Measurements from ENCODE around the gene BMPR1B.
"Not testable (repeated sequence)": the region's sequence is repeated elsewhere in the genome, so short reads cannot be mapped to it uniquely, and the experiment has no call there.

BMPR1B gene

DNA sequence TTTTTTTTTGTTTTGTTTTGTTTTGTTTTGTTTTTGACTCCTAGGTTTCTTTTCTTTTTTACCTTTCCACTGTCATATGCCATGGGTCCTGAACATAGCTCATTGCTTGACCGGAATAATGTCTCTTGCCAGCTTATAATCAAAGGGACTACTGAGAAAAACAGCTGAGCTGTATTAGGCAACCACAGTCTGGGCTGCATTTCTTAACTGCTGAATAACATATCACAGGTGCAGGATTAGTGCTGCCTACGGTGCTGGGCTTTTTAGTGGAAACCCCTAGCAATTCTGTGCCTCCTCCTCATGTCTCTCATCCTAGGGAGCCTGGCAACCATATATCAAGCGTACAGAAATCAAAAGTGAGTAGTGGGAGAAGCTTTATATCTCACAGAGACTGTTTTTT lies 333.5 kb downstream of the BMPR1B start:
- DNase-seq (ENCODE audit: low read depth), result no peak

- DNase-seq (ENCODE audit: low read depth), result no peak
Measured at GRCh38 chr4:95092766-95093165, 335.0 kb downstream of the BMPR1B start.

- no peak for DNase-seq (ENCODE audit: low read depth)
Measured at GRCh38 chr4:95093460-95093859, 335.7 kb downstream of the BMPR1B start.

DNA sequence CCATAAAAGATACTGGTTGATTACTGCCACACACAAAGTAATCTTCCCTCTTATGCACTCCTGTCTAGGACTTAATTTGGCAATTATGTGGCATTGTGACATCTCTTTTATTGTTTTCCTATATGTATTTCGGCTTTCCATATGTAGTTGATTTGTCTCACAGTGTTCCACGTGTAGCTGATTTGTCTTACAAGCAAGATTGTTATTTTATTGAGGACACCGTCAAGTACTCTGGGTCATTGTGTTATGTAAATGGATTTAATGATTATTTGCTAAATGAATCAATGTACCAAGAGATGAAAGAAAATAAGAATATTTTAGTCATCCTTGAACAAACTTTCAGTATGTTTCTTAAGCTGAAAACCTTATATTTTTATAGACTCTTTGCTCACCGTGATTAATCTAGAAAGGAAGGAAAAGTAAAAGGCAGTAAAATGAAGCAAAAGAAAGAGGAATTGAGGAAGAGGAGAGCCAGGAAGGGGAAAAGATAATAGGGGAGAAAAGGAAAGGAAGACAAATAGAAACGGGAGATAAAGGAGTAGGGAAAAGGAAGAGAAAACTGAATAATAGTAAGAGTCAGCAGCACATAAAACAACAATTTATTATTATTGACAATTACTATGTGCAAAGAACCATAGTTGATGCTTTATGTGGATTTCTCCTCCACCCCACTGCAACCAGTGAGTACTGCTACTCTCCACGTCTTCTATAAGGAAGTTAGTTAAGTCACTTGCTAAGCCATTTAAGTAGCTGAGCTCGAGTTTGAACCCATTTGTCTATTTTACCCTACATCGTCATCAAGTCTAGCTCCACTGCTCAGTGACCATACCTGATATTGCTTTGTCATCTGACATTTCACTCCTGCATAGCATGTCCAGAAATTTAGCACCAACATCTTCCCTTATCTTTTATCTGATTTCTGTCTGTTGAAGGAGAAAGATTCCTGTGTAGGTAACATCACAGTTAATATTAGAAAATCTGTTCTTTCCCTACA lies 336.5 kb downstream of the BMPR1B start:
- no peak for DNase-seq (ENCODE audit: low read depth)

DNA sequence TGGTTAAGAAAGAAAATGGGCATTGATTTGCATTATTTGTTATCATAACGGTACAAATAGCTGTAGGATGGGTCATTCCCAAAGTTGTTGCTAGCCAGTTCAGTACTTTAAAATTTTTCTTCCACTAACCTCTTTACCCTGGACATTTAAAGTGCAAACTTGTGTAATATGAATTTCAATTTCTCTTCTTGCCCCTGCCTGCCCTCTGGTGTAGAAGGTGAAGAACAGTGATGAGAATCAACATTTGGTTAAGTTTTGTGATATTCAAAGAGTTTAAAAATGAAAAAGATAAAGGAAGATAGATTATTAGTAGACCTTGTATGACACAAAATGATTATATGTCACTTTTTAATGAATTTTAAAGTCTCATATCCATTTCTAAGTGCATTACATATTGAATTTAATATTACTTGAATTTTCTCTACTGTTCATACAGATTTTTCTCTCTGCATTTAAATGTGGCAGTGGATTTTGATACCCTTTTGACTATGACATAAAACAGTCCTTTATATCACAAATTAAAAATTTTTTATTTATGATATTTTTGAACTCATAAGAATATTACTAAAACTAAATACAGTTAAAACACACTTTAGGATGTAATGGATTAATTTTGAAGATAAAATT lies 337.7 kb downstream of the BMPR1B start:
- no peak for DNase-seq (ENCODE audit: low read depth)

GRCh38 chr4:95102162-95102790 lies 344.5 kb downstream of the BMPR1B start:
- DNase-seq (ENCODE audit: low read depth), result no peak

- DNase-seq (ENCODE audit: low read depth), result no peak
Measured at GRCh38 chr4:95105112-95105511, 347.4 kb downstream of the BMPR1B start.

GRCh38 chr4:95105983-95106382 lies 348.2 kb downstream of the BMPR1B start:
- DNase-seq (ENCODE audit: low read depth), result no peak

GRCh38 chr4:95106408-95106928 lies 348.7 kb downstream of the BMPR1B start:
- no peak for DNase-seq (ENCODE audit: low read depth)

- no peak for DNase-seq (ENCODE audit: low read depth)
Measured at GRCh38 chr4:95107004-95107403, 349.2 kb downstream of the BMPR1B start.

DNA sequence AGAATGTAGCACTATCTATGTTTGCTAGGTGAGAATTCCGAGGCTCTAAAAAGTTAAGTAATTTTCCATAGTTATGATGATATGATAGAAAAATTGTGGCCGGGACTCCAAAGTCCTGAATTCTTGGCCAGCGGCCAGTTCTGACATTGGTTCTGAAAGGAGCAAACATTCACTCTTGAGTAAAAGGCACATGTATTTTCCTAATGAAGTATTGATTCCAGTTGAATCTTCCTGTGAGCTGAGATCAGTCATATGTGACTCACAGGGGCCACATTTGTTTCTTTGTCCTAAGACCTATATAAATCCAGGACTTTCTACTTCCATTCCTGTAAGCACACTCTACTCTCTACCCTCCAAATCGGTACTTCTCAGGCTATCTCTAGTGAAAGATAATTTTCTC lies 349.9 kb downstream of the BMPR1B start:
- DNase-seq (ENCODE audit: low read depth), result no peak

DNA sequence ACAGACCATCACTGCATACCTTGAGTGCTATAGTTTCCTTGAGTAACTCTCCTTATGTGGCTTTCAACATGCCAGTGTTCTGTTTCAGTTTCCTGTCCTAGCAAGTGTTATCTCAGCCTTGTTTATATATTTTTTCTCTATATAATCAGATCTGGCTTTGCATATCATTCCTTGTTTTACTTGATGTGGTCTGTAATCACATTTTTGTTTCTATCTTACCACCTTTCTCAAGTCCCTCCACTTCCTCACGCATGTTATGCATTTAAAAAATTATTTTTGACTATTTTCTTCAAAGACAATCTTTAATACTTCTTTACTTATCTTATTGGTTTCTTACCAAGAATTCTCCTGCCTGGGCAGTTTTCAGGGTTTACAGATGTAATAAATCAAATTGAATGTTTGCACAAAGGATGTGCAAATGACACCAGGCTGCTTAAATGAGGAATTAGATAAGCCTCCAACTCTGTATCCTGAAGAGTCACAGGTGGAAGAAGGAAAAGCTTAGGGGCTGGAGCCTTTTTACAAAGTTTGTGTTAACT lies 351.2 kb downstream of the BMPR1B start:
- no peak for DNase-seq (ENCODE audit: low read depth)

DNA sequence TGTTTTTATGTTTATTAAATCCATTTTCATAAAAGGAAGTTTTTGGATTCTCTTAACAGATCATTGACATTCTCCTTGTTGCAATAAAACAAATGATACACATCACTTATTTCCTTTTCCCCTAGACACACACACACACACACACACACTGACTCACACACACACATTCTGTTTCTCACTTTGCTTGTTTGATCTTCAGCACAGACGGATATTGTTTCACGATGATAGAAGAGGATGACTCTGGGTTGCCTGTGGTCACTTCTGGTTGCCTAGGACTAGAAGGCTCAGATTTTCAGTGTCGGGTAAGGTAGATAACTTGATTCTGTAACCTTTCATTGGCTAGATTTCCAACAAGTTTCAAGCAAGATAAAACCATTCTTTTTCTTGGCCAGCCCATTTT lies 356.8 kb downstream of the BMPR1B start:
- no peak for DNase-seq (ENCODE audit: low read depth)

- no peak for DNase-seq (ENCODE audit: low read depth)
Measured at GRCh38 chr4:95118497-95118896, 360.7 kb downstream of the BMPR1B start.

DNA sequence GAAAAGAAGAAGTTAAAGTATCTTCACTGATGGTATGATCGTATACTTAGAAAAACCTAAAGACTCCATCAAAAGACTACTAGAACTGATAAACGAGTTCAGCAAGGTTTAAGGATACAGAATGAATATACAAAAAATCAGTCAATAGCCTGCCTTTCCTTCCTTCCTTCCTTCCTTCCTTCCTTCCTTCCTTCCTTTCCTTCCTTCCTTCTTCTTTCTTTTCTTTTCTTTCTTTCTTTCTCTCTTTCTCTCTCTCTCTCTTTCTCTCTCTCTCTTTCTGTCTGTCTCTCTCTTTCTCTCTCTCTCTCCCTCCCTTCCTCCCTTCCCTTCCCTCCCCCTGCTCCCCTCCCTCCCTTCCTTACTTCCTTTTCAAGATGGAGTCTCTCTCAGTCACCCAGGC lies 362.7 kb downstream of the BMPR1B start:
- no peak for DNase-seq (ENCODE audit: low read depth)

- DNase-seq (ENCODE audit: low read depth), result no peak
Measured at GRCh38 chr4:95122001-95122400, 364.2 kb downstream of the BMPR1B start.

DNA sequence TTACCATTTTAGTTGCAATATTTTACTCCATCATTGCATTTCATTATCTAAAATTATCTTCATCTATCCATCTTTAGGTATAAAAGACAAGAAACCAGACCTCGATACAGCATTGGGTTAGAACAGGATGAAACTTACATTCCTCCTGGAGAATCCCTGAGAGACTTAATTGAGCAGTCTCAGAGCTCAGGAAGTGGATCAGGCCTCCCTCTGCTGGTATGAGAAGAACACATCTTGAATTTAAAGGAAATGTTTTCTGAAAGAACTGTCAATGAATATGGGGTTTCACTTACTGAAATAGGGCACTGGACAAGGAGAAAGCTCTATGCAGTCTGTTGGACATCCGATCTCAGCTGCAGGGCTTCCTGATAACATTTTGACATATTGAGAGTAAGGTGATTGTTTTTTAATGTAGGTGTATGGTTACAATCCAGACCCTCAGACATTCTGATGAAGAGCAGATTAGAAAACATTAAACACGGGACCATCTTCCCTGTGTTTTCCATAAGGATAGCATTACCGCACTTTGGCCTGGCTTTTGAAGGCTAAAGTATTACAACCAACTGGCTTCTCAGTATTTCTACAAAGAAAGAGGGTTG lies 367.2 kb downstream of the BMPR1B start:
- no peak for DNase-seq (ENCODE audit: low read depth)

DNA sequence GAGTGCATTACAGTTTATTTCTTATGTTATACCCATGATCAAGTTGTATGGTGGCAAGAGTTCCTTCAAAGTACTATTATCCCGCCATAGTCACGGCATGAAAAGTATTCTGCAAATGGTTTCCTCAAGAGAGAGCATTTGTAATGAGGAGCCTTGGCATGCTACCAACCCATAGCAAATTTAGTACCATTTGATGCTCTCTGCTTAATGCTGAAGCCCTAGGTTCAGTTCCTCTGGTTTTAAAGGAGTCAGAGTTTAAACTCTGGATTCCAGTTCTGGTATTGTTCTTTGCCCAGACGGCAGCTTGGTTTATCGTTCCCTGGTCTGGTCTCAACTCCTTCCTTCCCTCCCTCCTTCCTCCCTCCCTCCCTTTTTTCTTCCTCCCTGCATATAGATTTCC lies 371.3 kb downstream of the BMPR1B start:
- DNase-seq (ENCODE audit: low read depth), result no peak

DNA sequence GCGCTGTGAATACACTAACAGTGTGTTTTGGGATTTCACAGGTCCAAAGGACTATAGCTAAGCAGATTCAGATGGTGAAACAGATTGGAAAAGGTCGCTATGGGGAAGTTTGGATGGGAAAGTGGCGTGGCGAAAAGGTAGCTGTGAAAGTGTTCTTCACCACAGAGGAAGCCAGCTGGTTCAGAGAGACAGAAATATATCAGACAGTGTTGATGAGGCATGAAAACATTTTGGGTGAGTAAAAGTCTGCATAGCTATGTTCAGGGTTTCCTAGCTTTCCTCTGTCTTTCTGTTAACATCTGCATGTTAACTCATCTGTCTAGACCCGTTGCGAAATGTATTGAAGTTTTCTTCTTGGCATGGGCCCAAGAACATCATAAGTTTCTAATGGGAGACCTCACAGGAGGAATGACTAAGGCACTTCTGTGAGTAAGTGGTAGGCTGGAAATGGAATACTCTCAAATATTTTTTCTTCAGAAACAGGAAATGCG lies 372.1 kb downstream of the BMPR1B start:
- DNase-seq (ENCODE audit: low read depth), result no peak

DNA sequence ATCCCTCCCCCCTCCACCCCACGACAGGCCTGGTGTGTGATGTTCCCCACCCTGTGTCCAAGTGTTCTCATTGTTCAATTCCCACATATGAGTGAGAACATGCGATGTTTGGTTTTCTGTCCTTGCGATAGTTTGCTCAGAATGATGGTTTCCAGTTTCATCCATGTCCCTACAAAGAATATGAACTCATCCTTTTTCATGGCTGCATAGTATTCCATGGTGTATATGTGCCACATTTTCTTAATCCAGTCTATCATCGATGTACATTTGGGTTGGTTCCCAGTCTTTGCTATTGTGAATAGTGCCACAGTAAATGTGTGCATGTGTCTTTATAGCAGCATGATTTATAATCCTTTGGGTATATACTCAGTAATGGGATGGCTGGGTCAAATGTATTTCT lies 376.3 kb downstream of the BMPR1B start:
- not testable (repeated sequence) for DNase-seq (ENCODE audit: low read depth)

DNA sequence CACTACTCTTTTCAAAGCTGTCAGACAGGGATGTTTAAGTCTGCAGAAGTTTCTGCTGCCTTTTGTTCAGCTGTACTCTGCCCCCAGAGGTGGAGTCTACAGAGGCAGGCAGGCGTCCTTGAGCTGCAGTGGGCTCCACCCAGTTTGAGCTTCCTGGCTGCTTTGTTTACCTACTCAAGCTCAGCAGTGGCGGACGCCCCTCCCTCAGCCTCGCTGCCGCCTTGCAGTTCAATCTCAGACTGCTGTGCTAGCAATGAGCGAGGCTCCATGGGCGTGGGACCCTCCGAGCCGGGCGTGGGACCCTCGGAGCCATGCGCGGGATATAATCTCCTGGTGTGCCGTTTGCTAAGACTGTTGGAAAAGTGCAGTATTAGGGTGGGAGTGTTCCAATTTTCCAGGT lies 381.7 kb downstream of the BMPR1B start:
- DNase-seq (ENCODE audit: low read depth), result not testable (repeated sequence)

DNA sequence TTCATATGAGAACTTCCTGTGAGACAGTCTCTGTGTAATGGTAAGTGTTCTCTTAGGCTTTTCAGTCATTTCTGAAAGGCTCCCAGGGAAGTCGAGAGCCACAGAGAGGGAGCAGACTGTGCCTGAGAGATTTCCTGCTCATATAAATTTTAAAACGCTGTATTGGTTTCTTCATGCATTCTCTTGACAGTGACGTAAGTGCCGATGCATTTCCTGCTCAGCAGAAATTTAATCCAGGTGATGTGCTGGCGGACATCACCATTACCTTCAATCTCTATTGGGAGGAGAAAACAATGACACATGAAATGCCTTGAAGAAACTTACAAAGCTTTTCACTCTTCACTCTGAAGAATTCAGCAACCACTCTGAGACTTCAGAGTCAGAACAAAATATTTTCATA lies 383.6 kb downstream of the BMPR1B start:
- DNase-seq (ENCODE audit: low read depth), result no peak

All from activated T-cell treated with anti-CD3 and anti-CD28 coated beads for 24 hours (primary cell).